ENCODE measurements around the gene PROSER3.

Gene PROSER3

GRCh38 chr19:35774274-35775045 lies 16.5 kb downstream of the PROSER3 start:
- H3K4me3 Mint-ChIP-seq = peak overlapping the region; percentile 72 to 86
- H3K27me3 Mint-ChIP-seq = no peaks in the 10 kb centered on the region
- H3K4me1 Mint-ChIP-seq (ENCODE audit: low read depth in 2 of 2) = peaks cover 18% of the 10 kb centered on the region in 2 donors
- peaks cover 3% of the 10 kb centered on the region for H3K36me3 Mint-ChIP-seq (ENCODE audit: insufficient read depth)
- no peak overlapping the region for H3K27ac Mint-ChIP-seq
- H3K9me3 Mint-ChIP-seq = no peaks in the 10 kb centered on the region
- no peak for DNase-seq
- no peak for ATAC-seq (replicated peaks)

- no peak for DNase-seq
- H3K9me3 Mint-ChIP-seq = no peaks in the 10 kb centered on the region
- H3K27ac Mint-ChIP-seq = no peak overlapping the region
- no peaks in the 10 kb centered on the region for H3K27me3 Mint-ChIP-seq
- H3K36me3 Mint-ChIP-seq (ENCODE audit: insufficient read depth) = peaks cover 3% of the 10 kb centered on the region
- H3K4me1 Mint-ChIP-seq (ENCODE audit: low read depth in 2 of 2) = peaks cover 18% of the 10 kb centered on the region in 2 donors
- peak overlapping the region; percentile 72 to 86 for H3K4me3 Mint-ChIP-seq
- no peak for ATAC-seq (replicated peaks)
These were observed 17.0 kb downstream of the PROSER3 start for GRCh38 chr19:35775046-35775297.

GRCh38 chr19:35775298-35776101 lies 17.5 kb downstream of the PROSER3 start, which contains the start of gene ARHGAP33:
TSS of gene ARHGAP33 (plus strand) at chr19:35775564. CDS start at chr19:35775659, 95 bp downstream.
- H3K4me3 Mint-ChIP-seq = peak within 1 kb of the TSS; percentile 72 to 86
- peaks cover 18% of the 10 kb centered on the region in 2 donors for H3K4me1 Mint-ChIP-seq (ENCODE audit: low read depth in 2 of 2)
- no peaks in the 10 kb centered on the region for H3K9me3 Mint-ChIP-seq
- DNase-seq = peak; percentile 97 to 99 (median 99)
- no peaks in the 10 kb centered on the region for H3K27me3 Mint-ChIP-seq
- ATAC-seq (replicated peaks) = peak; percentile 97
- peaks cover 6% of the 10 kb centered on the region for H3K36me3 Mint-ChIP-seq (ENCODE audit: insufficient read depth)
- H3K27ac Mint-ChIP-seq = peak within 1 kb of the TSS; percentile 38 to 73

- no peak for ATAC-seq (replicated peaks)
- Mint-ChIP-seq H3K4me3 (peak overlapping the region; percentile 72 to 86), H3K36me3 (ENCODE audit: insufficient read depth) (peaks cover 6% of the 10 kb centered on the region), H3K4me1 (ENCODE audit: low read depth in 2 of 2) (peaks cover 18% of the 10 kb centered on the region in 2 donors), H3K27me3 (no peaks in the 10 kb centered on the region), H3K9me3 (no peaks in the 10 kb centered on the region), H3K27ac (peak overlapping the region; percentile 38 to 73)
- no peak for DNase-seq
These were observed 18.3 kb downstream of the PROSER3 start for GRCh38 chr19:35776102-35776788.

GRCh38 chr19:35777086-35777841 lies 19.3 kb downstream of the PROSER3 start:
- Mint-ChIP-seq H3K36me3 (ENCODE audit: insufficient read depth) (peaks cover 6% of the 10 kb centered on the region), H3K4me3 (peak overlapping the region; percentile 36 to 86), H3K9me3 (no peaks in the 10 kb centered on the region), H3K27me3 (no peaks in the 10 kb centered on the region), H3K4me1 (ENCODE audit: low read depth in 2 of 2) (peaks cover 18% of the 10 kb centered on the region in 2 donors), H3K27ac (no peak overlapping the region)
- DNase-seq = no peak
- no peak for ATAC-seq (replicated peaks)

- DNase-seq (no peak), ATAC-seq (replicated peaks) (no peak)
- Mint-ChIP-seq H3K9me3 (no peaks in the 10 kb centered on the region), H3K27ac (no peak overlapping the region), H3K27me3 (no peaks in the 10 kb centered on the region), H3K4me1 (ENCODE audit: low read depth in 2 of 2) (peaks cover 18% of the 10 kb centered on the region in 2 donors), H3K36me3 (ENCODE audit: insufficient read depth) (peaks cover 6% of the 10 kb centered on the region), H3K4me3 (no peak overlapping the region)
These were observed 20.0 kb downstream of the PROSER3 start for GRCh38 chr19:35777961-35778360.

- H3K4me3 Mint-ChIP-seq = no peak overlapping the region
- no peak overlapping the region for H3K27ac Mint-ChIP-seq
- ATAC-seq (replicated peaks) (no peak), DNase-seq (no peak)
- peaks cover 6% of the 10 kb centered on the region for H3K36me3 Mint-ChIP-seq (ENCODE audit: insufficient read depth)
- H3K9me3 Mint-ChIP-seq = no peaks in the 10 kb centered on the region
- peaks cover 18% of the 10 kb centered on the region in 2 donors for H3K4me1 Mint-ChIP-seq (ENCODE audit: low read depth in 2 of 2)
- no peaks in the 10 kb centered on the region for H3K27me3 Mint-ChIP-seq
These were observed 21.1 kb downstream of the PROSER3 start for GRCh38 chr19:35779033-35779432.

- no peak overlapping the region for H3K27ac Mint-ChIP-seq
- H3K4me3 Mint-ChIP-seq = no peak overlapping the region
- no peaks in the 10 kb centered on the region for H3K27me3 Mint-ChIP-seq
- peaks cover 6% of the 10 kb centered on the region for H3K36me3 Mint-ChIP-seq (ENCODE audit: insufficient read depth)
- ATAC-seq (replicated peaks) (no peak), DNase-seq (no peak)
- peaks cover 10 to 11% of the 10 kb centered on the region in 2 donors for H3K4me1 Mint-ChIP-seq (ENCODE audit: low read depth in 2 of 2)
- H3K9me3 Mint-ChIP-seq = no peaks in the 10 kb centered on the region
These were observed 22.1 kb downstream of the PROSER3 start for GRCh38 chr19:35780058-35780457.

GRCh38 chr19:35780717-35781116 lies 22.7 kb downstream of the PROSER3 start:
- peaks cover 6% of the 10 kb centered on the region for H3K36me3 Mint-ChIP-seq (ENCODE audit: insufficient read depth)
- no peaks in the 10 kb centered on the region for H3K9me3 Mint-ChIP-seq
- H3K4me1 Mint-ChIP-seq (ENCODE audit: low read depth in 2 of 2) = peaks cover 8 to 11% of the 10 kb centered on the region in 2 donors
- no peak overlapping the region for H3K27ac Mint-ChIP-seq
- no peak for ATAC-seq (replicated peaks)
- H3K4me3 Mint-ChIP-seq = no peak overlapping the region
- H3K27me3 Mint-ChIP-seq = no peaks in the 10 kb centered on the region
- no peak for DNase-seq

- H3K4me1 Mint-ChIP-seq (ENCODE audit: low read depth in 2 of 2) = peaks cover 3 to 4% of the 10 kb centered on the region in 2 donors
- no peak overlapping the region for H3K4me3 Mint-ChIP-seq
- H3K27ac Mint-ChIP-seq = no peak overlapping the region
- H3K9me3 Mint-ChIP-seq = no peaks in the 10 kb centered on the region
- H3K36me3 Mint-ChIP-seq (ENCODE audit: insufficient read depth) = peaks cover 6% of the 10 kb centered on the region
- ATAC-seq (replicated peaks) = no peak
- DNase-seq = no peak
- no peaks in the 10 kb centered on the region for H3K27me3 Mint-ChIP-seq
These were observed 23.7 kb downstream of the PROSER3 start for GRCh38 chr19:35781650-35782049.

- no peaks in the 10 kb centered on the region for H3K9me3 Mint-ChIP-seq
- no peaks in the 10 kb centered on the region for H3K4me1 Mint-ChIP-seq (ENCODE audit: low read depth in 2 of 2)
- H3K4me3 Mint-ChIP-seq = no peak overlapping the region
- ATAC-seq (replicated peaks) (no peak), DNase-seq (no peak)
- H3K27ac Mint-ChIP-seq = peak overlapping the region; percentile 14 to 15
- peaks cover 6% of the 10 kb centered on the region for H3K36me3 Mint-ChIP-seq (ENCODE audit: insufficient read depth)
- H3K27me3 Mint-ChIP-seq = no peaks in the 10 kb centered on the region
These were observed 24.6 kb downstream of the PROSER3 start for GRCh38 chr19:35782589-35782988.

- ATAC-seq (replicated peaks) = no peak
- no peak for DNase-seq
- H3K36me3 Mint-ChIP-seq (ENCODE audit: insufficient read depth) = peaks cover 6% of the 10 kb centered on the region
- no peak overlapping the region for H3K4me3 Mint-ChIP-seq
- no peaks in the 10 kb centered on the region for H3K27me3 Mint-ChIP-seq
- peak overlapping the region in 1 of 2 donors; percentile 14 for H3K27ac Mint-ChIP-seq
- no peaks in the 10 kb centered on the region for H3K4me1 Mint-ChIP-seq (ENCODE audit: low read depth in 2 of 2)
- no peaks in the 10 kb centered on the region for H3K9me3 Mint-ChIP-seq
These were observed 25.8 kb downstream of the PROSER3 start for GRCh38 chr19:35783469-35784434.

Measured in effector memory CD8-positive, alpha-beta T cell (primary cell).